CD4-positive, alpha-beta T cell (primary cell): Measurements from ENCODE around the gene DCUN1D2. TPM values are rescaled to one million over a fixed set of nuclear protein-coding genes. Genes with fewer than 3 reads are reported as not detected.

Experiments
- ATAC-seq: fragments of 200-7000 bp; cut with Tn5 transposase; one replicate; pipeline ENCODE4 v1.10.0; 2022; ENCODE audit warnings: mild to moderate bottlenecking; ENCODE audit not compliant: poor library complexity
- CTCF ChIA-PET: fragments of 350-600 bp; sonication (Branson Sonifier 250); formaldehyde crosslinking; loops from one replicate; lab custom pipeline; 2021; ENCODE audit warnings: antibody characterized with exemption, inconsistent platforms; lab: Charles Lee
- POLR2A ChIA-PET: fragments of 350-600 bp; sonication (Branson Sonifier 250); formaldehyde crosslinking; loops from one replicate; lab custom pipeline; 2021; ENCODE audit warnings: antibody characterized with exemption, inconsistent platforms; lab: Charles Lee
- DNase-seq, 14 experiments: peaks; one replicate each; pipeline ENCODE4 v3.0.0-alpha.2; 2013 to 2020; ENCODE audit warnings: mixed read lengths in 2 of 14
- H3K27ac ChIP-seq, 2 donors: one replicate each; pipeline versions ENCODE4 v1.5.1 to v1.7.0; 2013; ENCODE audit warnings: low read length in 2 of 2, low read depth in 1 of 2, mild to moderate bottlenecking in 1 of 2
- H3K27me3 ChIP-seq, 2 experiments: 1 replicate in 1 of 2; 2 replicates in 1 of 2; pipeline versions ENCODE4 v1.6.1 to v1.7.0; 2013; ENCODE audit warnings: low read length in 2 of 2, control low read depth in 1 of 2, mild to moderate bottlenecking in 1 of 2, moderate library complexity in 1 of 2; ENCODE audit not compliant: insufficient read depth in 2 of 2, control insufficient read depth in 1 of 2
- H3K36me3 ChIP-seq: one replicate; pipeline ENCODE4 v1.6.1; 2013; ENCODE audit warnings: low read length, control low read depth; ENCODE audit not compliant: insufficient read depth
- H3K4me1 ChIP-seq: one replicate; pipeline ENCODE4 v1.6.1; 2013; ENCODE audit warnings: low read length, control low read depth; ENCODE audit not compliant: insufficient read depth
- H3K4me3 ChIP-seq: one replicate; pipeline ENCODE4 v1.5.1; 2013; ENCODE audit warnings: mild to moderate bottlenecking, low read length, moderate library complexity
- H3K9me3 ChIP-seq, 2 experiments: 1 replicate in 1 of 2; 2 replicates in 1 of 2; pipeline versions ENCODE4 v1.6.1 to v1.7.0; 2013; ENCODE audit warnings: low read length in 2 of 2, mild to moderate bottlenecking in 2 of 2, control low read depth in 1 of 2, moderate library complexity in 1 of 2; ENCODE audit not compliant: control insufficient read depth in 1 of 2, insufficient read depth in 1 of 2
- H3K27ac Mint-ChIP-seq: one replicate; pipeline ENCODE4 v1.8.0; 2020; ENCODE audit warnings: mixed read lengths
- H3K27me3 Mint-ChIP-seq: one replicate; pipeline ENCODE4 v1.8.0; 2021; ENCODE audit warnings: mixed read lengths
- H3K36me3 Mint-ChIP-seq: one replicate; pipeline ENCODE4 v1.8.0; 2021; ENCODE audit warnings: low read depth, mixed read lengths
- H3K4me1 Mint-ChIP-seq: one replicate; pipeline ENCODE4 v1.8.0; 2021; ENCODE audit warnings: low read depth, mixed read lengths
- H3K4me3 Mint-ChIP-seq: one replicate; pipeline ENCODE4 v1.8.0; 2020; ENCODE audit warnings: mild to moderate bottlenecking, mixed read lengths
- H3K9me3 Mint-ChIP-seq: one replicate; pipeline ENCODE4 v1.8.0; 2020; ENCODE audit warnings: mixed read lengths
- intact Hi-C, 2 experiments: fragments of 100-400 bp; cut with DNase I in 1 of 2; cut with micrococcal nuclease in 1 of 2; formaldehyde crosslinking; loops; one replicate each; pipeline versions ENCODE4 v1.15.1 to v1.9.0; 2023 to 2025; cut with DNase I, micrococcal nuclease
- total RNA-seq, 174 experiments: library from RNA in 2 of 174; stranded (reverse) in 2 of 174; gene quantifications; one replicate each; pipeline ENCODE4 v1.2.3 and lab custom pipeline; 2021 to 2026
- TF ChIP-seq, protein P1 (sequence below): fragments of 200-600 bp; IDR thresholded peaks from one replicate; pipeline ENCODE4 v1.8.0; 2022; ENCODE audit warnings: antibody characterized with exemption, mild to moderate bottlenecking

The DCUN1D2 gene
- total RNA-seq, 2 experiments from 2014 or later: 16.2 to 18.9 TPM

DNA sequence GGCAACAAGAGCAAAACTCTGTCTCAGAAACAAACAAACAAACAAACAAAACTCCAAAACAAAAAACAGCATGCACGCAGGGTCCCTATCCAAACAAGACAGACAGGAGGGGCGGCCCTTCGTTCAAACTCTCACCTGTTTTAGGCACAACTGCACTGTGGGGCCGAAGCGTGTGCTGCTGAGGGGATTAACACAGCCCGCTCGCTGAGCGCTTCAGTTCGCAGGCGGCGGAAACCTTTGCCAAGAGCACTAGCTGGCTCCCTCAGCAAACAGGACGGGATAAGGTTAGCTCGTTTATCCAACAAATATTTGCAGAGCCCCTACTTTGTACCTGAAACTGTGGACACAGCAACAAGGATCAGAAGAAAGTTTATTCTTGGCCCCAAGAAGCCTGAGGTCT lies 35.6 kb downstream of the DCUN1D2 start:
- Histone ChIP-seq H3K4me1 (no peaks in the 10 kb centered on the region), H3K27ac (no peak overlapping the region), H3K36me3 (peaks cover 33% of the 10 kb centered on the region), H3K4me3 (no peak overlapping the region), H3K27me3 (no peaks in the 10 kb centered on the region), H3K9me3 (no peaks in the 10 kb centered on the region)
- H3K4me3 Mint-ChIP-seq: no peak overlapping the region
- intact Hi-C loops: no loop called here
- ATAC-seq: no peak
- no peak overlapping the region for H3K27ac Mint-ChIP-seq
- no peaks in the 10 kb centered on the region for H3K27me3 Mint-ChIP-seq
- ChIA-PET POLR2A (no interaction called here), CTCF (no interaction called here)
- peaks cover 46% of the 10 kb centered on the region for H3K36me3 Mint-ChIP-seq
- H3K4me1 Mint-ChIP-seq: no peaks in the 10 kb centered on the region
- H3K9me3 Mint-ChIP-seq: no peaks in the 10 kb centered on the region
- DNase-seq: no peak
- TF ChIP-seq, protein P1, sequence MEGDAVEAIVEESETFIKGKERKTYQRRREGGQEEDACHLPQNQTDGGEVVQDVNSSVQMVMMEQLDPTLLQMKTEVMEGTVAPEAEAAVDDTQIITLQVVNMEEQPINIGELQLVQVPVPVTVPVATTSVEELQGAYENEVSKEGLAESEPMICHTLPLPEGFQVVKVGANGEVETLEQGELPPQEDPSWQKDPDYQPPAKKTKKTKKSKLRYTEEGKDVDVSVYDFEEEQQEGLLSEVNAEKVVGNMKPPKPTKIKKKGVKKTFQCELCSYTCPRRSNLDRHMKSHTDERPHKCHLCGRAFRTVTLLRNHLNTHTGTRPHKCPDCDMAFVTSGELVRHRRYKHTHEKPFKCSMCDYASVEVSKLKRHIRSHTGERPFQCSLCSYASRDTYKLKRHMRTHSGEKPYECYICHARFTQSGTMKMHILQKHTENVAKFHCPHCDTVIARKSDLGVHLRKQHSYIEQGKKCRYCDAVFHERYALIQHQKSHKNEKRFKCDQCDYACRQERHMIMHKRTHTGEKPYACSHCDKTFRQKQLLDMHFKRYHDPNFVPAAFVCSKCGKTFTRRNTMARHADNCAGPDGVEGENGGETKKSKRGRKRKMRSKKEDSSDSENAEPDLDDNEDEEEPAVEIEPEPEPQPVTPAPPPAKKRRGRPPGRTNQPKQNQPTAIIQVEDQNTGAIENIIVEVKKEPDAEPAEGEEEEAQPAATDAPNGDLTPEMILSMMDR: no peak

DNA sequence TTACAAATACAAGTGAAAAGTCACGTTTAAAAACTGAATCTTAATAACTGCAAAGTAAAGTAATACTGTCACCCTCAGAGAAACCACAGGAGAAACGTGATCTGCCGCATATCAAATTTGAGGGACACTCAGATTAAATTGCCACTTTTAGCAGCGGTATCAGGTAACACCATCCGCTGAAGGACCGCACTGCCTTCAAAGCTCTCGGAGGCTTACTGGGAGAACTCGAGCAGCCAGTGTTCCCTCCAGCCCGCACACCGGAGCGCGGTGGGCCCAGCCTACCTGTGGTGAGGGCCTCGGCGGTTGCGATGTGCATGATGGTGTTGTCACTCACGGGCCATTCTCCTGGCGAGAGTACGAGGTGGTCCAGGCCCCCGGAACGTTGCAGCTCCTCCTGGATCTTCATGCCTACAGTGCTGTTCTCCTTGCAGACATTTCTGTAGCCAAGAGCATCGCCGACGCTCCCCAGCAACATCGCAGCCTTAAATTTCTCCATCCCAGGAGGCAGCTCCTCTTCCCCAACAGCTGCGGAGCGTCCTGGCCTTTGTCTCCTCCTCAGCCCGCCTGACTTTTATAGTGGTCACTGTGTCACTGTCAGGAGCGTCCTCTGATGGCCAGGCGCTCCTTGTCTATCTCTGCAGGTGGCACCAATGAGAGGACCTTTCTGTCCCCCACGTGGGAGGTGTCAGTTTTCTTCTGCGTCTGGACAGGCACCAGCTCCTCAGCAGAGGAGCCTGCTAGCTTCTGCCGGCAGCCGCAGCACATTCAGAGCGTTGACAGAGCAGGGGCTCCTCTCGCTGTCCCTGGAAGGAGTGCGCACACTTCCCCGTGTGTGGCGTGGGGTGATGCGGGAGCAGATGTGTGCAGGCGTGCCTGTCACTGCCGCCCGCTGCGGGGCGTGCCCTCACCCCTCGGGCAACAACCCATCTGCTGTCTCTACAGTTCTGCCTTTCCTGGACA lies 37.3 kb downstream of the DCUN1D2 start, which contains the start of gene ADPRHL1:
ADPRHL1 (minus strand) TSS at position 547 of the 960 bp plus-strand sequence; CDS start at position 496, 51 bp downstream.
- DNase-seq: no peak
- no peak within 1 kb of the TSS for H3K4me3 Mint-ChIP-seq
- H3K9me3 Mint-ChIP-seq: no peaks in the 10 kb centered on the region

DNA sequence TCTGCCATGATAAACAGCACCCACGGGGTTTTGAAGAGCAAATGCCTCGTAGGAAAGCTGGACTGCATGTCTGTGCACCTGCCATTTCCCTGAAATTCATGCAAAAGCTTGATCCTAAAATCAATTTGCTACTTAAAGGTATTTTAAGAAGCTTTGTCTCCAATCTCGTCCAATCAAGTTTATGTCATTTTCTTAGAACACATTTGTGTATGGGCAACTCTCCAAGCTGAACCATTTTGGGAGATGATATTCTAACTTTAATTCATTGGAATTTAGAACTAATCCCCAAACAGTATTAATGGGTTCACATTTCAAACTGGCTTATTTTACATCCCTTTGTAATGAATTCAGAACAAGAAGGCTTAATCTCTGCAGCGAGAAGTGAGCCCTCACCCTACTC lies 38.0 kb downstream of the DCUN1D2 start:
- no peaks in the 10 kb centered on the region for H3K9me3 Mint-ChIP-seq
- no peaks in the 10 kb centered on the region for H3K27me3 Mint-ChIP-seq
- no peaks in the 10 kb centered on the region for H3K4me1 Mint-ChIP-seq
- peaks cover 9% of the 10 kb centered on the region for H3K36me3 ChIP-seq
- ChIA-PET POLR2A (no interaction called here), CTCF (no interaction called here)
- intact Hi-C loops: no loop called here
- H3K27me3 ChIP-seq: no peaks in the 10 kb centered on the region
- no peak overlapping the region for H3K27ac ChIP-seq
- no peak for ATAC-seq
- TF ChIP-seq, protein P1: no peak
- no peak overlapping the region for H3K4me3 ChIP-seq
- H3K4me3 Mint-ChIP-seq: no peak overlapping the region
- DNase-seq: no peak
- peaks cover 25% of the 10 kb centered on the region for H3K36me3 Mint-ChIP-seq
- H3K27ac Mint-ChIP-seq: no peak overlapping the region
- no peaks in the 10 kb centered on the region for H3K4me1 ChIP-seq
- no peaks in the 10 kb centered on the region for H3K9me3 ChIP-seq

More for the DNA sequence above, 37.3 kb downstream of the DCUN1D2 start, which contains the start of gene ADPRHL1:
- Histone ChIP-seq H3K27me3 (no peaks in the 10 kb centered on the region), H3K4me3 (no peak within 1 kb of the TSS), H3K9me3 (no peaks in the 10 kb centered on the region), H3K27ac (no peak within 1 kb of the TSS), H3K4me1 (no peaks in the 10 kb centered on the region), H3K36me3 (peaks cover 17% of the 10 kb centered on the region)
- H3K4me1 Mint-ChIP-seq: no peaks in the 10 kb centered on the region
- H3K27ac Mint-ChIP-seq: no peak within 1 kb of the TSS
- intact Hi-C loops: no loop called here
- no peak for ATAC-seq
- ChIA-PET POLR2A (no interaction called here), CTCF (no interaction called here)
- H3K27me3 Mint-ChIP-seq: no peaks in the 10 kb centered on the region
- H3K36me3 Mint-ChIP-seq: peaks cover 30% of the 10 kb centered on the region
- TF ChIP-seq, protein P1: no peak
